ENCODE data around the gene PAK1. TPM values are rescaled to one million over a fixed set of nuclear protein-coding genes. Genes with fewer than 3 reads are reported as not detected.

The PAK1 gene
- total and polyA plus RNA-seq, 2 donors (not counting 1 experiment from before 2014, with no cell fraction given) = 11.9 to 23.4 TPM

GRCh38 chr11:77487790-77488189, 13.9 kb upstream of the PAK1 start:
- Histone ChIP-seq H3K9me3 (ENCODE audit: control extremely low read depth in 1 of 3, control insufficient read depth in 2 of 3, insufficient read depth in 1 of 3, low read length in 2 of 3) (no peaks in the 10 kb centered on the region), H3K4me3 (ENCODE audit: control extremely low read depth in 1 of 5, extremely low read depth in 1 of 5, insufficient read depth in 1 of 5, low read depth in 2 of 5, low read length in 4 of 5) (no peak overlapping the region), H3K79me2 (ENCODE audit: control insufficient read depth, insufficient read depth, low read length) (no peaks in the 10 kb centered on the region), H3K27me3 (replicated peaks in 1 of 4; ENCODE audit: control extremely low read depth in 1 of 4, control insufficient read depth in 3 of 4, insufficient read depth in 4 of 4, low read length in 3 of 4) (no peaks in the 10 kb centered on the region), H4K20me1 (ENCODE audit: control insufficient read depth, insufficient read depth, low read length, poor library complexity, severe bottlenecking) (no peaks in the 10 kb centered on the region), H3K9ac (ENCODE audit: low read length) (no peak overlapping the region), H2AFZ (ENCODE audit: insufficient read depth, low read depth, low read length, poor library complexity, severe bottlenecking) (no peak overlapping the region), H3K36me3 (replicated peaks in 1 of 2; ENCODE audit: control extremely low read depth in 1 of 2, control insufficient read depth in 1 of 2, extremely low read depth in 1 of 2, insufficient read depth in 2 of 2, low read length in 1 of 2) (no peaks in the 10 kb centered on the region), H3K27ac (ENCODE audit: low read length in 2 of 2) (no peak overlapping the region), H3K4me2 (replicated peaks; ENCODE audit: low read depth, low read length, poor library complexity, severe bottlenecking) (no peak overlapping the region), H3K4me1 (ENCODE audit: control insufficient read depth in 2 of 2, insufficient read depth in 2 of 2, low read length in 2 of 2) (no peaks in the 10 kb centered on the region)
- H3K9me3 Mint-ChIP-seq (ENCODE audit: insufficient read depth) = no peaks in the 10 kb centered on the region
- WGBS (ENCODE audit: insufficient coverage) = 100% methylated on average over 1 of the region's 2 CpGs
- no peaks in the 10 kb centered on the region for H3K4me1 Mint-ChIP-seq
- H3K4me3 Mint-ChIP-seq = no peak overlapping the region
- intact Hi-C loops (cut with micrococcal nuclease) = no loop called here
- CTCF ChIA-PET = no interaction called here
- ATAC-seq (ENCODE audit: low read depth) (no peak), DNase-seq (no peak)
- H3K27ac Mint-ChIP-seq = no peak overlapping the region
- no peak for TF ChIP-seq CTCF (IDR thresholded peaks at IDR 0.05)
- no peak for TF ChIP-seq EZH2 (IDR thresholded peaks at IDR 0.05; ENCODE audit: borderline replicate concordance, insufficient read depth, low read depth, low read length, poor library complexity, severe bottlenecking)
- peaks cover 10% of the 10 kb centered on the region for H3K27me3 Mint-ChIP-seq
- POLR2A ChIA-PET = no interaction called here

GRCh38 chr11:77479746-77480352, 6.0 kb upstream of the PAK1 start:
- Histone ChIP-seq H3K27ac (ENCODE audit: low read length in 2 of 2) (no peak overlapping the region), H2AFZ (ENCODE audit: insufficient read depth, low read depth, low read length, poor library complexity, severe bottlenecking) (no peak overlapping the region), H3K9ac (ENCODE audit: low read length) (no peak overlapping the region), H3K4me1 (ENCODE audit: control insufficient read depth in 2 of 2, insufficient read depth in 2 of 2, low read length in 2 of 2) (no peaks in the 10 kb centered on the region), H3K9me3 (ENCODE audit: control extremely low read depth in 1 of 3, control insufficient read depth in 2 of 3, insufficient read depth in 1 of 3, low read length in 2 of 3) (no peaks in the 10 kb centered on the region), H3K36me3 (replicated peaks in 1 of 2; ENCODE audit: control extremely low read depth in 1 of 2, control insufficient read depth in 1 of 2, extremely low read depth in 1 of 2, insufficient read depth in 2 of 2, low read length in 1 of 2) (no peaks in the 10 kb centered on the region), H3K4me2 (replicated peaks; ENCODE audit: low read depth, low read length, poor library complexity, severe bottlenecking) (no peak overlapping the region), H3K27me3 (replicated peaks in 1 of 4; ENCODE audit: control extremely low read depth in 1 of 4, control insufficient read depth in 3 of 4, insufficient read depth in 4 of 4, low read length in 3 of 4) (no peaks in the 10 kb centered on the region), H4K20me1 (ENCODE audit: control insufficient read depth, insufficient read depth, low read length, poor library complexity, severe bottlenecking) (no peaks in the 10 kb centered on the region), H3K4me3 (ENCODE audit: control extremely low read depth in 1 of 5, extremely low read depth in 1 of 5, insufficient read depth in 1 of 5, low read depth in 2 of 5, low read length in 4 of 5) (no peak overlapping the region), H3K79me2 (ENCODE audit: control insufficient read depth, insufficient read depth, low read length) (no peaks in the 10 kb centered on the region)
- no CpG with 5 or more reads among the region's 2 CpGs for WGBS (ENCODE audit: insufficient coverage)
- Mint-ChIP-seq H3K9me3 (ENCODE audit: insufficient read depth) (no peaks in the 10 kb centered on the region), H3K4me3 (no peak overlapping the region), H3K4me1 (peaks cover 3% of the 10 kb centered on the region), H3K27me3 (peaks cover 3% of the 10 kb centered on the region), H3K27ac (no peak overlapping the region)
- ATAC-seq (ENCODE audit: low read depth) (no peak), DNase-seq (no peak)
- TF ChIP-seq EZH2 (IDR thresholded peaks at IDR 0.05; ENCODE audit: borderline replicate concordance, insufficient read depth, low read depth, low read length, poor library complexity, severe bottlenecking) = no peak
- no peak for TF ChIP-seq CTCF (IDR thresholded peaks at IDR 0.05)
- intact Hi-C loops (cut with micrococcal nuclease) = loop anchor here (10.0 kb wide), 1 partner anchor 1095 kb away; the partner anchor contains the start of gene NARS2
- ChIA-PET POLR2A (no interaction called here), CTCF (interaction anchor here (0.9 kb wide), 1 partner anchor 23 kb away, joined by 3 read pairs; no protein-coding TSS in a partner anchor)

Measured in B cell (primary cell).